Breast epithelium (tissue), 4 donors: ENCODE data around the gene PDSS1. TPM values are rescaled to one million over a fixed set of nuclear protein-coding genes. Genes with fewer than 3 reads are reported as not detected.
A peak's percentile ranks its signal among the peaks of the same experiment; 100 is the strongest.
"Not testable (repeated sequence)": the region's sequence is repeated elsewhere in the genome, so short reads cannot be mapped to it uniquely, and the experiment has no call there.

ENCODE experiments used
- DNase-seq, 2 donors: peaks; one replicate each; pipeline ENCODE4 v3.0.0-alpha.2; 2019; ENCODE audit warnings: low spot score in 2 of 2
- H3K27ac ChIP-seq, 2 donors: fragments of 200-600 bp; sonication (generic) in 1 of 2; one replicate each; pipeline ENCODE4 v1.5.1; 2016 to 2019; ENCODE audit warnings: mild to moderate bottlenecking in 1 of 2
- H3K27me3 ChIP-seq, 2 donors: fragments of 200-600 bp; sonication (generic) in 1 of 2; one replicate each; pipeline versions ENCODE4 v1.5.1 to v1.6.0; 2017 to 2019; ENCODE audit warnings: control low read depth in 1 of 2, mild to moderate bottlenecking in 1 of 2
- H3K36me3 ChIP-seq: fragments of 200-600 bp; one replicate; pipeline ENCODE4 v1.5.1; 2019
- H3K4me1 ChIP-seq, 2 donors: fragments of 200-600 bp; sonication (generic); one replicate each; pipeline ENCODE4 v1.5.1; 2016 to 2019; ENCODE audit warnings: control low read depth in 1 of 2
- H3K4me3 ChIP-seq, 3 donors: fragments of 200-600 bp; sonication (generic); 1 replicate in 2 of 3; 2 replicates in 1 of 3; pipeline ENCODE4 v1.5.1; 2016 to 2019; ENCODE audit warnings: mild to moderate bottlenecking in 3 of 3, moderate library complexity in 2 of 3
- H3K9me3 ChIP-seq, 2 donors: fragments of 200-600 bp; sonication (generic) in 1 of 2; one replicate each; pipeline ENCODE4 v1.5.1; 2016 to 2019; ENCODE audit warnings: control low read depth in 1 of 2
- CTCF ChIP-seq, 3 donors: fragments of 450-650 bp; IDR thresholded peaks; one replicate each; pipeline ENCODE4 v1.5.1; 2016 to 2017; ENCODE audit warnings: antibody characterized with exemption in 3 of 3, mild to moderate bottlenecking in 3 of 3, moderate library complexity in 3 of 3
- POLR2A ChIP-seq: fragments of 450-650 bp; IDR thresholded peaks from one replicate; pipeline ENCODE4 v1.6.1; 2016; ENCODE audit warnings: antibody characterized with exemption, mild to moderate bottlenecking, moderate library complexity
- POLR2AphosphoS5 ChIP-seq, 3 donors: sonication (generic); formaldehyde crosslinking; IDR thresholded peaks; one replicate each; pipeline ENCODE4 v1.6.1; 2017; ENCODE audit warnings: antibody characterized with exemption in 3 of 3
- intact Hi-C: fragments of 100-400 bp; cut with DNase I; formaldehyde crosslinking; loops from one replicate; pipeline ENCODE4 v1.15.1; 2023; ENCODE audit warnings: low total_unique reads
- total RNA-seq, 3 donors: library from RNA; depleted of rRNA; stranded (reverse); fragments of >200 nt; gene quantifications; one replicate each; pipeline ENCODE4 v1.1.0, GENCODE V29; 2016

The PDSS1 gene, protein sequence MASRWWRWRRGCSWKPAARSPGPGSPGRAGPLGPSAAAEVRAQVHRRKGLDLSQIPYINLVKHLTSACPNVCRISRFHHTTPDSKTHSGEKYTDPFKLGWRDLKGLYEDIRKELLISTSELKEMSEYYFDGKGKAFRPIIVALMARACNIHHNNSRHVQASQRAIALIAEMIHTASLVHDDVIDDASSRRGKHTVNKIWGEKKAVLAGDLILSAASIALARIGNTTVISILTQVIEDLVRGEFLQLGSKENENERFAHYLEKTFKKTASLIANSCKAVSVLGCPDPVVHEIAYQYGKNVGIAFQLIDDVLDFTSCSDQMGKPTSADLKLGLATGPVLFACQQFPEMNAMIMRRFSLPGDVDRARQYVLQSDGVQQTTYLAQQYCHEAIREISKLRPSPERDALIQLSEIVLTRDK
- 1 to 10 TPM; 2.7 to 8.2 (median 7.8) TPM for total RNA-seq

DNA sequence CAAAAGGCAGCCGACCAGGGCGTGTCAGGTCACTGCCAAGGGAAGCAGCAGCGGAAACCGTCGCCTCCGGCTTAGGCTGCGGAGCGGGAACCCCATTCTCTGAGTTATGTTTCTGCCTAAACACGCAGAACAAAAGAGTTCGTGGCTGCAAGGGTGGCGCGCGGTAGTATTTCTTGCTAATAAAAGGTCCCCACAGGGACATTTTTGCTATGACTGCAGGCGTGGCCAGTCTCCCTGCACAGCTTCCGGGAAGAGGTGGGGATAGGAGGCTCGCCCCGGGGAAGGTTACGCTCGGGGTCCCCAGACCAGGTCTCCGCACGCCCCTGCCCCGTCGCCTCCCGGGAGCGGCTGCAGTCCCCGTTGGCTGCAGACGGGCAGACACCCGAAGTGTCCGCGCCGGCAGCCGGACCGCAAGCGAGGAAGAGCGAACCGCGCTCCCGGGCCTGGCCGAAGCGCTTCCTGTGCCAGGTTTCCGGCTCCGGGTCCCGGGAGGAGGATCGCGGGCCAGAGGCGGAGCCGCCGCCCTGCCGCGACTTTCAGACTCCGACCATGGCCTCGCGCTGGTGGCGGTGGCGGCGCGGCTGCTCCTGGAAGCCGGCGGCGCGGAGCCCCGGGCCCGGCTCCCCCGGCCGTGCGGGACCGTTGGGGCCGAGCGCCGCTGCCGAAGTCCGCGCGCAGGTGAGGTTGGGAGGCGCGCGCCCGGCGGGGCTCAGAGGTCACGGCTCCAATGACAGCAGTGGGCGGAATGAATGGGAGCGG is at the start of gene PDSS1:
Gene PDSS1 (plus strand): TSS at position 539 of the 759 bp plus-strand sequence. CDS start 11 bp downstream, at position 550.
- no peaks in the 10 kb centered on the region for H3K36me3 ChIP-seq
- peaks cover 4 to 6% of the 10 kb centered on the region in 2 donors for H3K4me1 ChIP-seq
- TF ChIP-seq POLR2A: no peak
- TF ChIP-seq CTCF (IDR thresholded peaks at IDR 0.05): no peak
- peak; percentile 43 to 70 (median 45) for TF ChIP-seq POLR2AphosphoS5 (IDR thresholded peaks at IDR 0.05)
- peak within 1 kb of the TSS; percentile 80 to 84 for H3K27ac ChIP-seq
- no peaks in the 10 kb centered on the region for H3K27me3 ChIP-seq
- H3K4me3 ChIP-seq: peak within 1 kb of the TSS; percentile 58 to 93 (median 92)
- H3K9me3 ChIP-seq: no peaks in the 10 kb centered on the region
- DNase-seq: peak; percentile 26 to 70
- intact Hi-C loops: no loop called here

DNA sequence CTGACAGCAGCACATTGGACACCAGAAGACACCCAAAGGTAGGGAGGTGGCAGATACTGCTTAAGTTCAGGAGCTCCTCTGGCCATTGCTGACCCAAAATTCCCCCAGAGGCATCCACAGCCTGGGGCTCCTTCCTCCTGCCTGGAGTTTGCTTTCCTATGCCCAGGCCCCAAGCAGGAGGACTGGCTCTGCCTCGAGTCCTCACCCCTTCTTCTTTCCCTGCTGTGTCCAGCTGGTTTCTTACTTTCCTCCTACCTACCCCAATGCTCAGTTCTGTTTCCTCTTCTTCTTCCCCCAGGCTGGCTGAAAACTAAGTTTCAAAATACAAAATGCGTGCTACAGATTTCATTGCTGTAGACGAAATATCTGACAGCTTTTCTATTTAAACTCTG is 49.3 kb upstream of the PDSS1 start:
- not testable (repeated sequence) for H3K9me3 ChIP-seq

DNA sequence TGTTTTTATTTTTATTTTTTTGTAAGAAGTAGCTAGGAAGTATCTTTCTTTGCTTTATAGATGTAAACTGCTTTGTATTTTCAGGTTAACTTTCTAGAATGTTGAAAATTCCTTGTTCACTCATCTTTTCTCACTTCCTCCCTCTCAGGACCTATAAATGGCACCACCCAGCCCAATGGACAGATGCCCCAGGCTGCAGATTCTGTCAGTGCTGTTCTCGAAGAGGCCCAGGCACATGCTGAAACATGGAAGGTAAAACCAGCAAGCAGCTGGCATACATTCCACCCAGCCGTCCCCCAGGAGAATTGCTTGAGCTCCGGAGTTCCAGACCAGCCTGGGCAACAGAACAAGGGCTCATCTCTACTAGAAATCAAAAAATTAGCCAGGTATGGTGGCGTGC is 47.1 kb upstream of the PDSS1 start:
- DNase-seq: no peak
- TF ChIP-seq POLR2AphosphoS5 (IDR thresholded peaks at IDR 0.05): no peak
- no peak for TF ChIP-seq CTCF (IDR thresholded peaks at IDR 0.05)
- no peak for TF ChIP-seq POLR2A

More for the DNA sequence above, 49.3 kb upstream of the PDSS1 start:
- H3K4me3 ChIP-seq, H3K27ac ChIP-seq, H3K4me1 ChIP-seq, H3K27me3 ChIP-seq, DNase-seq, intact Hi-C loops, H3K36me3 ChIP-seq: not testable (repeated sequence)

DNA sequence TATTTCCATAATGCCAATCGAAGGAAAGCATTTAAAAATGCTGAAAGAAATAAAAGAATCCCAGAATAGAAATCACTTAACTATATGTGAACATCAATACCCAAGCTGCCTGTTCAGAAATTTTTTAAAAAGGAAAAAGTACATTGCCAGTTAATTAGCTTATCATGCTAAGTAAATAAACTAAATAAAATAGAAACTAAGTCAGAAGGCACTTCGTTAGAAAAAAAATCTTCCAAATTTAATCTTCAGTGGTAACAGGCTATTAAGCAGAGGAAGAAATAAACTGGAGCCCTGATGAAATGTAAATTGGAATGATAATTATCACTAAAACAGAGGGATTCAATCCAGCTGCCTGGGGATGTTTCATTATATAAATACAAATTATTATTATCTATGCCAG is 46.0 kb upstream of the PDSS1 start:
- H3K4me1 ChIP-seq, H3K36me3 ChIP-seq, H3K27ac ChIP-seq, DNase-seq, intact Hi-C loops, H3K9me3 ChIP-seq, H3K4me3 ChIP-seq, H3K27me3 ChIP-seq: not testable (repeated sequence)

More for the DNA sequence above, 47.1 kb upstream of the PDSS1 start:
- Histone ChIP-seq H3K27me3 (peaks cover 0 to 6% of the 10 kb centered on the region in 2 donors), H3K27ac (no peak overlapping the region), H3K4me1 (no peaks in the 10 kb centered on the region), H3K36me3 (no peaks in the 10 kb centered on the region), H3K9me3 (no peaks in the 10 kb centered on the region), H3K4me3 (no peak overlapping the region)
- intact Hi-C loops: no loop called here

DNA sequence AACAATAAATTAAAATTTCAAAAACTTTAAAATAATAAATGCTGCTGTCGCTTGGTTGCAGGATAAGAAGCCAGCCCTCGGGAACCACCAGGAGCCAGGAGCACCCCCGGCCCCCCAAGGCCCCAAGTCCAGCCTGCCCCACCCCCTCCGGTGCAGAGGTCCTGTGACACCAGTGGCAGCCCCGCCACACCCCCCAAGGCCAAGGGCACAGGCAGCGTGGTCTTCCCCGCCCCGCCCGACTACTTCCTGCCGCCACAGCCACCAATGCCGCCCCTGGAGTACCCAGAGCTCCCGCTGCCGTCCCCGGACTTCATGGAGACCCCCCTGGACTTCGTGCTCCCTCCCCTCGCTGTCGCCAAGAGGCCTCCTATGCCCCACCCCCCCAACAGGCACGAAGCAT is 44.5 kb upstream of the PDSS1 start:
- intact Hi-C loops: no loop called here
- no peak overlapping the region for H3K4me3 ChIP-seq
- no peak for DNase-seq

More for the DNA sequence above, 44.5 kb upstream of the PDSS1 start:
- H3K4me1 ChIP-seq: no peaks in the 10 kb centered on the region
- no peaks in the 10 kb centered on the region for H3K36me3 ChIP-seq
- no peaks in the 10 kb centered on the region for H3K9me3 ChIP-seq
- H3K27ac ChIP-seq: no peak overlapping the region
- H3K27me3 ChIP-seq: no peaks in the 10 kb centered on the region
- TF ChIP-seq CTCF (IDR thresholded peaks at IDR 0.05): no peak
- no peak for TF ChIP-seq POLR2A
- TF ChIP-seq POLR2AphosphoS5 (IDR thresholded peaks at IDR 0.05): no peak
